GM19351 (cell line): ENCODE results near the gene ALK.
"Not testable (repeated sequence)": the region's sequence is repeated elsewhere in the genome, so short reads cannot be mapped to it uniquely, and the experiment has no call there.

Source experiments
- ATAC-seq: cut with Tn5 transposase; IDR thresholded peaks from one replicate; pipeline ENCODE4 v1.9.1; 2021; ENCODE audit warnings: mild to moderate bottlenecking, moderate library complexity; ENCODE audit not compliant: unreplicated experiment

Gene ALK

GRCh38 chr2:29263886-29264285 lies 657.5 kb downstream of the ALK start:
- ATAC-seq, result no peak

DNA sequence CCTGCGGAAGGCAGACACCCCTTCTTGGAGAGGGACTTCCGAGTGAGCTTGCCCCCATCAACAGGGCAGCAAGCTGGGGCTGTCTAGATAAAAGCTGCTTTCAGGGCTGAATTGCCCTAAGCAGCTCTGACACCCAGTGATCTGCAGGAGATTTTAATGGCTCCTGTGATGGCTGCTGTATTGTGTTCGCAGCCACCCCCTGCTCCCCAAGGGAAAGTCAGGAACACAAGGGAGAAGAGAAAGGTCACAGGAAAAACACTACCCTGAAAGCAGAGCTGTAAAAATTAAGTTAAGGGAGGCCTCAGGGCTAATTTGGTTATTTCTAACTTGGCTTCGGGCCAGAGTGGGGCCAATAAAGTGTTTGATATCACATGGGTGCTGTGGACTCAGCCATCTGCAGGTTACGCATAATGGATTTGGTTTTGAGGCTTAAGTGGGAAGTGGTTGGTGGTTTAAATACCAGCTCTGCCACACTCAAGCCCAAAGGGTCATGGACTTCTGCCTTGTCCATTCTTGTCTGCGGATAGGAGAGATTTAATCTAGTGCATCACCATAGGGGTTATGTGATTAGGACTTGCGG lies 658.6 kb downstream of the ALK start:
- ATAC-seq, result no peak

GRCh38 chr2:29261003-29261402 lies 660.4 kb downstream of the ALK start:
- no peak for ATAC-seq

DNA sequence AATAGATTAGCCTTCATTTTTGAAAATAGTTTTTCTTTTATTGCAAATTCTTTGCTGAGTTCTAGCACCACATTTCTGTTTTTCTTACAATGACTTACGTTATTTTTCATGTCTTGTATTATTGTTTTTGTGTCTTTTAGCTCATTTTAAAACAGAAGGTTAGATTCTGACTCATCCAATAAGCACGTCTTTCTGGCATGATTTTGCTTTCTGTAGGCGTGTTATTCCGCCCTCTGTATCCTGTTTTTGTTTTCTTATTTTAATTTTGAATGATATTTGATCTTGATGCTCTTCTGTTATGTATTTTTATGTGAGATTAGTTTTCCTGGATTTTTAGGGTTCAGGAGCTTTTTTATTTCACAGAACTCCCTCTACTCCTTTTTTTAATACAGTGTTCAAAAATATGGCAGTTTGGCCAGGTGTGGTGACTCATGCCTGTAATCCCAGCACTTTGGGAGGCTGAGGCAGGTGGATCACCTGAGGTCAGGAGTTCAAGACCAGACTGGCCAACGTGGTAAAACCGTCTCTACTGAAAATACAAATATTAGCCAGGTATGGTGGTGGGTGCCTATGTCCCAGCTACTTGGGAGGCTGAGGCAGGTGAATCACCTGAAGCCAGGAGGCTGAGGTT lies 661.1 kb downstream of the ALK start:
- ATAC-seq, result no peak

DNA sequence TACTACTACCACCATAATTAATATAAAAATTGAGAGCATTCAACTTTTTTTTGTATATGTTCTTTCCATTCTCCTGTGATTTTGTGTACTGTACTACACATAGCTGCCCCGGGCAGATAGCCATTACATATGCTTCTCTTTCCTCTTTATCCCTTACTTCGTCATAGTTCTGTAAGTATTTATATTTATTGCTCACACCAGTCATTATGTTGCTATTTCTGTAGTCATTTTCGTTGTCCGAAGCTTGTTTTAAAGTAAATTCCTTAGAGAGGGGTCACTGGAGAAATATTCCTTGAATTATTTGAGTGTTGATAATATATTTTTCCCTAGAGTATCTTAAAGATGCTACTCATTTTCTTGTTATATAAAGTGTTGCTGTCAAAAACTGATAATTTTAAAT lies 662.2 kb downstream of the ALK start:
- no peak for ATAC-seq

- no peak for ATAC-seq
These were observed 666.4 kb downstream of the ALK start for GRCh38 chr2:29255004-29255403.

- not testable (repeated sequence) for ATAC-seq
These were observed 667.7 kb downstream of the ALK start for GRCh38 chr2:29253495-29254275.

DNA sequence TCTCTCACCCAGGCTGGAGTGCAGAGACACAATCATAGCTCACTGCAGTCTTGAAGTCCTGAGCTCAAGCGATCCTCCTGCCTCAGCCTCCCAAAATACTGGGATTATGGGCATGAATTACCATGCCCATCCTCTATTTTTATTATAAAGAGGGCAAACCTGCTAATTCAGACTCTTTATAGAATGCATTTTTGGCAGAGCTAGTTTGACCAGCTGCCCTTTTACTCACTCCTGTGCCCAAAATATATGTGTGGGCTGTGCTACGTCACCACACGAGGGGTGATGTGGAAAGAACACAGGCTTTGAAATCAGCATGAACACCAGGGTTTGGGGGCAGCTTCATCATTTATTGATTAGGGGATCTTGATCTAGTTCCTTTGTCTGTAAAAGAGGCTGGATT lies 668.4 kb downstream of the ALK start:
- no peak for ATAC-seq

GRCh38 chr2:29251406-29251805 lies 670.0 kb downstream of the ALK start:
- ATAC-seq, result no peak

- no peak for ATAC-seq
These were observed 670.4 kb downstream of the ALK start for GRCh38 chr2:29250977-29251376.

GRCh38 chr2:29249666-29250253 lies 671.6 kb downstream of the ALK start:
- ATAC-seq, result no peak

DNA sequence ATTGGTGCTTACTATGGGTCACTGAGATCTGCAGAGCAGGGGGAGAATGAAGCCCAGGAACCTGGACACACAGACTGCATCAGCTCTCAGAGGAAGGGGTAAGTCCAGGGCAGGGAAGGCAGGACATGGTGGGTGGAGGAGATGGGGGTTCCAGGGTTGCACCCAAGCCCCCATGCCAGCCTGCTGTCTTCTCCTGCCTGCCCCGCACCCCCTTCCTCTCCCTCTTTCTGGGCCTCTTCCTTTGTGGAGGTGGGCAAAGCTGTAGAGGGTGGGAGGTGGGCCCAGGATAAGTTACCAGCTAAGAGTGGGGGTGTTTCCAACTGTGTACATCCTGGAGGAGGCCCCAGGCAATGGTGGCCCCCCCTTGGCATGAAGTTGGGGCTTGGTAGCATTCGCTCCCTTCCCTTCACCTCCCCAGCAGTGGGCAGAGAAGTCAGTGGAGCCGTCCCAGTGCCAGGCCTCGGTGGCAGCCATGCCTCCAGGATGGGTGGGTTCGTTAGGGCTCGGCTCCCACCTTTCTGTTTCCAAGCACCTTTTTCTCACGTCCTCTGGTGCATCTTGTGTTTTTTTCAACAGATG lies 674.0 kb downstream of the ALK start:
- ATAC-seq, result no peak

- ATAC-seq, result no peak
These were observed 674.7 kb downstream of the ALK start for GRCh38 chr2:29246383-29247300.

- ATAC-seq, result no peak
These were observed 675.5 kb downstream of the ALK start for GRCh38 chr2:29245742-29246382.

GRCh38 chr2:29245035-29245741 lies 676.2 kb downstream of the ALK start:
- not testable (repeated sequence) for ATAC-seq

- no peak for ATAC-seq
These were observed 678.6 kb downstream of the ALK start for GRCh38 chr2:29242621-29243375.

DNA sequence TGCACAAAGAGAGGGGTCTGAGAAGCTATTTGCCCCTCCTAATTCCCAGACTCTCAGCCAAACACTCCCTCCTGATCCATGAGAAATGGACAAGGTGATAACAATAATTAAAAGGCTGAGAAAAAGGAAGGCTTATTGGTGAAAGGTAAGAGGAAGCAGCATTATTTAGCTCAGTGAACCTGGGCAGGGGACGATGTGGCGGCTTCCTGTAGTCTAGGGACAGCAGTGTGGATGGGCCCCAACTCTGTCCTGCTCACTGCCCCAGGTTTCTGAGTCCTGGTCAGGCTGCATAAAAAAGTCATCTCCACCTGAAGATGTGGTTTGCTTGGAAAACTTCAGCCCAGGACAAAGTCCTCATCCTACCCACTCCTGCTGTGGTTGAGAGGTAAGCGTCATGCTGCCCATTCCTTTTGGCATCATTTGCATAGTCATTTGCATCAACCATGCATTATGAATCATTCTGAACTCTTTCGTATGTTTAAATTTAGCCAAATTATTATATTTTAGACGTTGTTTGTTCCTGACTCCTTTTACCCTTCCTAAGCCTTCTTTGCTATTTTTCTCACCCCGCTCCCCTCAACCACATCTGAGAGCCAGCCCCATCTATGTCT lies 679.3 kb downstream of the ALK start:
- no peak for ATAC-seq

GRCh38 chr2:29241341-29241740 lies 680.0 kb downstream of the ALK start:
- no peak for ATAC-seq
